Gastrocnemius medialis (tissue), 4 donors: ENCODE measurements around the gene CAMTA1.

Experiments used
- POLR2A ChIP-seq, 2 donors: fragments of 450-650 bp; IDR thresholded peaks; one replicate each; pipeline ENCODE4 v1.6.1; 2017; ENCODE audit warnings: antibody characterized with exemption in 2 of 2, mild to moderate bottlenecking in 2 of 2, moderate library complexity in 2 of 2
- TF ChIP-seq, protein P1 (sequence below), 5 experiments: fragments of 450-650 bp in 3 of 5; fragments of 200-600 bp in 2 of 5; sonication (generic) in 2 of 5; IDR thresholded peaks in 4 of 5; conservative IDR thresholded peaks in 1 of 5; 1 replicate in 4 of 5; 2 replicates in 1 of 5; pipeline ENCODE4 v1.5.1; 2016 to 2019; ENCODE audit warnings: antibody characterized with exemption in 5 of 5, mild to moderate bottlenecking in 3 of 5, moderate library complexity in 3 of 5

DNA sequence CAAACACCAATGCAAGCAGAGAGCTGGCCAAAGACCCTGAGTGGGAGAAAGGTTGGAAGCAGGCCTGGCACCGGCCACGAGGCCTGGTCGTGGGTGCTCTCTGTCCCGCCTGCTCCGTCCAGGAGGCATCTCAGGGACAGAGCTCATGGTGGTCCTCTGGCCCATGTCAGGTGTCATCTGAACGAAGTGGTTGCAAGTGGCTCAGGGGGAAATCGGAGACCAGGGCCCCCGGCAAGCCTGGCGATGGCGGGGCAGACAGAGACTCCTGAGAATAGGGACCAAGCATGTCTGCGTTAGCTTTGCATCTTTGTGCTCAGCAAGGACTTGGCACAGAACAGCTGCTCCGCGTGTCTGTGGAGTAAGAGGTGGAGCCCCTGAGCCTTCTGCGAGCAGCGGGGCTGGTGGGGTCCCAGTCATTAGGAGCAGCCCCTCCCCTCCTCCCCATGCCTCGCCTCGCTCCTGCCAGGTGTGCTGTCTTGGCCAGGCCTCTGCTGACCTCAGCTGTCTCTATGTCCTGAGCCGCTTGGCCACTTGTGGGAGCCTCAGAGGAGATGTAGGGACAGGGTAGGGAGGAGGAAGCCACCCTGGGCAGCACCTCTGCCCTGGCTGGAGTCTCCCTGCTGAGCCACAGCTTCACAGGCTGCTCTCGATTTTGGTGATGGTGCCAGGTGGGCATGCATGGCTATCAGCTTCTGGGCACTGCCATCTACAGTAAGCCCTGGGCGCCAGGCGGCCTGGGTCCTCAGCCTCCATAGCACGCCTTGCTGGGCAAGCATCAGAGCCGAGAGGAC, 622.9 kb downstream of the CAMTA1 start:
- TF ChIP-seq POLR2A (IDR thresholded peaks at IDR 0.05) = no peak
- TF ChIP-seq, protein P1, sequence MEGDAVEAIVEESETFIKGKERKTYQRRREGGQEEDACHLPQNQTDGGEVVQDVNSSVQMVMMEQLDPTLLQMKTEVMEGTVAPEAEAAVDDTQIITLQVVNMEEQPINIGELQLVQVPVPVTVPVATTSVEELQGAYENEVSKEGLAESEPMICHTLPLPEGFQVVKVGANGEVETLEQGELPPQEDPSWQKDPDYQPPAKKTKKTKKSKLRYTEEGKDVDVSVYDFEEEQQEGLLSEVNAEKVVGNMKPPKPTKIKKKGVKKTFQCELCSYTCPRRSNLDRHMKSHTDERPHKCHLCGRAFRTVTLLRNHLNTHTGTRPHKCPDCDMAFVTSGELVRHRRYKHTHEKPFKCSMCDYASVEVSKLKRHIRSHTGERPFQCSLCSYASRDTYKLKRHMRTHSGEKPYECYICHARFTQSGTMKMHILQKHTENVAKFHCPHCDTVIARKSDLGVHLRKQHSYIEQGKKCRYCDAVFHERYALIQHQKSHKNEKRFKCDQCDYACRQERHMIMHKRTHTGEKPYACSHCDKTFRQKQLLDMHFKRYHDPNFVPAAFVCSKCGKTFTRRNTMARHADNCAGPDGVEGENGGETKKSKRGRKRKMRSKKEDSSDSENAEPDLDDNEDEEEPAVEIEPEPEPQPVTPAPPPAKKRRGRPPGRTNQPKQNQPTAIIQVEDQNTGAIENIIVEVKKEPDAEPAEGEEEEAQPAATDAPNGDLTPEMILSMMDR (IDR thresholded peaks at IDR 0.05 in 4 of 5, conservative IDR thresholded peaks at IDR 0.05 in 1 of 5) = no peak
